Right lobe of liver (tissue), 6 donors: Measurements from ENCODE around the gene VAPB. TPM values are rescaled to one million over a fixed set of nuclear protein-coding genes. Genes with fewer than 3 reads are reported as not detected.

Experiments
- ATAC-seq, 4 donors: fragments of 200-7000 bp; cut with Tn5 transposase; one replicate each; pipeline ENCODE4 v1.9.1; 2020; ENCODE audit warnings: mild to moderate bottlenecking in 4 of 4, moderate library complexity in 4 of 4
- DNase-seq, 3 donors: peaks; one replicate each; pipeline ENCODE4 v3.0.0-alpha.2; 2020
- H3K27ac ChIP-seq, 3 donors: fragments of 200-600 bp; one replicate each; pipeline ENCODE4 v1.8.0; 2022
- H3K27me3 ChIP-seq, 2 donors: fragments of 200-600 bp; one replicate each; pipeline ENCODE4 v1.8.0; 2022
- H3K36me3 ChIP-seq, 4 donors: fragments of 200-600 bp; sonication (generic) in 1 of 4; one replicate each; pipeline versions ENCODE4 v1.5.1 to v1.8.0; 2017 to 2022; ENCODE audit warnings: control low read depth in 1 of 4
- H3K4me1 ChIP-seq, 4 donors: fragments of 200-600 bp; sonication (generic) in 1 of 4; one replicate each; pipeline versions ENCODE4 v1.5.1 to v1.8.0; 2017 to 2022; ENCODE audit warnings: control low read depth in 1 of 4
- H3K4me3 ChIP-seq, 3 donors: fragments of 200-600 bp; one replicate each; pipeline ENCODE4 v1.8.0; 2022
- H3K9me3 ChIP-seq, 4 donors: fragments of 200-600 bp; sonication (generic) in 1 of 4; one replicate each; pipeline versions ENCODE4 v1.5.1 to v1.8.0; 2017 to 2022; ENCODE audit warnings: control low read depth in 1 of 4
- POLR2A ChIP-seq: fragments of 450-650 bp; IDR thresholded peaks from one replicate; pipeline ENCODE4 v1.6.1; 2017; ENCODE audit warnings: antibody characterized with exemption, mild to moderate bottlenecking
- WGBS: methylation state at CpG from one replicate; pipeline ENCODE4 v1.1.6; 2018; ENCODE audit warnings: low coverage, low lambda C conversion rate; ENCODE audit not compliant: insufficient coverage; ENCODE audit errors: missing lambda C conversion rate; 5-methylcytosine and 5-hydroxymethylcytosine counted together
- intact Hi-C, 2 donors: fragments of 100-400 bp; cut with DNase I; formaldehyde crosslinking; loops; one replicate each; pipeline versions ENCODE4 v1.11.2 to v1.14.1; 2022
- total RNA-seq, 6 experiments: library from RNA; depleted of rRNA in 2 of 6; stranded (reverse); fragments of >200 nt in 2 of 6; fragmentation: NEBNext Ultra II Directional in 3 of 6; extraction: Animal tissue kit (Norgen Biotek cat#: 25700) in 3 of 6; gene quantifications; one replicate each; pipeline versions ENCODE4 v1.1.0 to v1.2.4, GENCODE V29; 2016 to 2023
- TF ChIP-seq, protein P1 (sequence below), 4 donors: fragments of 200-600 bp in 3 of 4; fragments of 450-650 bp in 1 of 4; IDR thresholded peaks; one replicate each; pipeline versions ENCODE4 v1.5.1 to v1.8.0; 2016 to 2022; ENCODE audit warnings: antibody characterized with exemption in 4 of 4, mild to moderate bottlenecking in 2 of 4
- donor health status: DM: no; HTN: yes; CAD: no.
- donor health status: DM: no; HTN: no; CAD: no.
- donor health status: DM: no; HTN: no; CAD: no.
- donor health status: DM: no; HTN: yes; CAD: no.
- donor health status: DM: no; HTN: yes; CAD: no.

VAPB gene
- total RNA-seq, 6 experiments from 2014 or later = 17.5 to 42.9 (median 31.4) TPM

DNA sequence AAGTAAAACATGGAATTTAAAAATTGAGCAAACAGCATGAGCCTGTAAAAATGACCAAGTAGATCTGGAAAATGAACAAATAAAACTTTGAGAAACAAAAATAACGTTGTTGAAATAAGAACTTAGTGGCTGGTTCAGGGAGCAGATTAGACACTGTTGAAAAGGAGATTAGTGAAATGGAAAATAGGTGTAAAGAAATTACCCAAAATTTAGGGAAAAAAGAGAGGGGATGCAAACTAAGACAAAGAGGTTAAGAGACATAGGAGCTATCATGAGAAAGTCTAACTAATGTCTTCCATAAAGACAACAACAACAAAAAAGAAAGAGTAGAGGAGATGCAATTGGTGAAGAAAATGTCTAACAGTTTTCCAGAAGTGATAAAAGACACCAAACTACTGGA lies 97.2 kb downstream of the VAPB start:
- H3K27ac ChIP-seq = no peak overlapping the region
- TF ChIP-seq, protein P1, sequence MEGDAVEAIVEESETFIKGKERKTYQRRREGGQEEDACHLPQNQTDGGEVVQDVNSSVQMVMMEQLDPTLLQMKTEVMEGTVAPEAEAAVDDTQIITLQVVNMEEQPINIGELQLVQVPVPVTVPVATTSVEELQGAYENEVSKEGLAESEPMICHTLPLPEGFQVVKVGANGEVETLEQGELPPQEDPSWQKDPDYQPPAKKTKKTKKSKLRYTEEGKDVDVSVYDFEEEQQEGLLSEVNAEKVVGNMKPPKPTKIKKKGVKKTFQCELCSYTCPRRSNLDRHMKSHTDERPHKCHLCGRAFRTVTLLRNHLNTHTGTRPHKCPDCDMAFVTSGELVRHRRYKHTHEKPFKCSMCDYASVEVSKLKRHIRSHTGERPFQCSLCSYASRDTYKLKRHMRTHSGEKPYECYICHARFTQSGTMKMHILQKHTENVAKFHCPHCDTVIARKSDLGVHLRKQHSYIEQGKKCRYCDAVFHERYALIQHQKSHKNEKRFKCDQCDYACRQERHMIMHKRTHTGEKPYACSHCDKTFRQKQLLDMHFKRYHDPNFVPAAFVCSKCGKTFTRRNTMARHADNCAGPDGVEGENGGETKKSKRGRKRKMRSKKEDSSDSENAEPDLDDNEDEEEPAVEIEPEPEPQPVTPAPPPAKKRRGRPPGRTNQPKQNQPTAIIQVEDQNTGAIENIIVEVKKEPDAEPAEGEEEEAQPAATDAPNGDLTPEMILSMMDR (IDR thresholded peaks at IDR 0.05) = no peak

DNA sequence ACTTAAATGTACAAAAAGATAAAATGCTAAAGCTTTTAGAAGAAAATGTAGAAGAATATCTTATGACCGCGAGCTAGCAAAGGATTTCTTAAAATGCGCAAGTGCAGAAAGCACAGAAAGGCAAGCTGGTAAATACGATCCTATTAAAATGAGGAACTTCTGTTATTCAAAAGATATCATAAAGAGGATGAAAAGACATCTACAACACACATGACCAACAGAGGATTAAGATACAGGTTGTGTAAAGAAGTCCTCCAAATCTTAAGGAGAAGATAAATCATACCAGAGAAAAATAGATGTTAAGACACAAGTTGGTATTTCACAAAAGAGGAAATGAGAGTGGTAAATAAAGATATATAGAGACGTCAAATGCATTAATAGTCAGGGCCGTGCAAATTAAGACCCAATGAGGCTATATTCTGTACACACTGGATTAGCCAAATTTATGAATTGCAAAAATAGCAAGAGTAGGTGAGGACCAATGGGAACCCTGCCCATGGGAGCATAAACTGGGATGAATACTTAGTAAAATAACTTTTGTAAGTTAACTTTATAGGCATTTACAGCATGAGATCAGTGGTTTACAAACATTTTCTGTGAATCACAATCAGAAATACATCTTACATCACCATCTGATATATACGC lies 103.2 kb downstream of the VAPB start:
- Histone ChIP-seq H3K27ac (no peak overlapping the region), H3K4me1 (no peaks in the 10 kb centered on the region), H3K27me3 (no peaks in the 10 kb centered on the region), H3K9me3 (no peaks in the 10 kb centered on the region), H3K36me3 (no peaks in the 10 kb centered on the region), H3K4me3 (no peak overlapping the region)
- no peak for ATAC-seq
- 58% methylated on average over 7 of the region's 7 CpGs for WGBS
- intact Hi-C loops = no loop called here
- no peak for DNase-seq
- TF ChIP-seq, protein P1 (IDR thresholded peaks at IDR 0.05) = no peak
- no peak for TF ChIP-seq POLR2A

More for the DNA sequence above, 97.2 kb downstream of the VAPB start:
- 19% methylated on average over 1 of the region's 1 CpG for WGBS
- Histone ChIP-seq H3K9me3 (peaks cover 0 to 6% (median 0%) of the 10 kb centered on the region in 4 donors), H3K27me3 (no peaks in the 10 kb centered on the region), H3K36me3 (no peaks in the 10 kb centered on the region), H3K4me3 (no peak overlapping the region), H3K4me1 (no peaks in the 10 kb centered on the region)
- ATAC-seq (no peak), DNase-seq (no peak)
- intact Hi-C loops = loop anchor here in 1 of 2 donors (10.0 kb wide), 1 partner anchor 369 kb away; the partner anchor contains the start of genes GNAS and GNAS-AS1

DNA sequence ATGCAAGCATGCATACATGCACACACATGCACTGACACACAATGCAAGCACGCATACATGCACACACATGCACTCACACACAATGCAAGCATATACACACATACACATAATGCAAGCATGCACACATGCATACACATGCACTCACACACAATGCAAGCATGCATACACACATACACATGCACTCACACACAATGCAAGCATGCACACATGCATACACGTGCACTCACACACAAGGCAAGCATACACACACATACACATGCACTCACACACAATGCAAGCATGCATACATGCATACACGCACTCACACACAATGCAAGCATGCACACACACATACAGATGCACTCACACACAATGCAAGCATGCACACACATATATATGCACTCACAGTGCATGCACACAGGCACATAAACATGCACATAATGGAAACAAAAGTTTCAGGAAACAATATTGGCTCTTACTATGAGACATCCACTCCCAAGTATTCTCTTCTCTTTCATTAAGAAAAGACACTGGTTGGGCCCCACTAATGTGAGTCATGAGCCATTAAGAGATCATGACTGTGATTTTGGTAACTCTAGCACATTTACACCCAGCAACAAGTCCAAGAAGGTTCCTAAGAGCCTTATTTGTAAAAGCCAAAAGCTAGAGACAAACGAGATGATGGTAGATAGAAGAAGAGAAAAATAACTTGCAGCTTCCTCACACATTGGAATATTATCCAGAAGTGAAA lies 103.9 kb downstream of the VAPB start:
- Histone ChIP-seq H3K27me3 (no peaks in the 10 kb centered on the region), H3K27ac (no peak overlapping the region), H3K9me3 (no peaks in the 10 kb centered on the region), H3K36me3 (no peaks in the 10 kb centered on the region), H3K4me3 (no peak overlapping the region), H3K4me1 (no peaks in the 10 kb centered on the region)
- DNase-seq = no peak
- intact Hi-C loops = no loop called here
- ATAC-seq = no peak
- 32% methylated on average over 2 of the region's 4 CpGs for WGBS
- no peak for TF ChIP-seq POLR2A
- TF ChIP-seq, protein P1 (IDR thresholded peaks at IDR 0.05) = no peak

DNA sequence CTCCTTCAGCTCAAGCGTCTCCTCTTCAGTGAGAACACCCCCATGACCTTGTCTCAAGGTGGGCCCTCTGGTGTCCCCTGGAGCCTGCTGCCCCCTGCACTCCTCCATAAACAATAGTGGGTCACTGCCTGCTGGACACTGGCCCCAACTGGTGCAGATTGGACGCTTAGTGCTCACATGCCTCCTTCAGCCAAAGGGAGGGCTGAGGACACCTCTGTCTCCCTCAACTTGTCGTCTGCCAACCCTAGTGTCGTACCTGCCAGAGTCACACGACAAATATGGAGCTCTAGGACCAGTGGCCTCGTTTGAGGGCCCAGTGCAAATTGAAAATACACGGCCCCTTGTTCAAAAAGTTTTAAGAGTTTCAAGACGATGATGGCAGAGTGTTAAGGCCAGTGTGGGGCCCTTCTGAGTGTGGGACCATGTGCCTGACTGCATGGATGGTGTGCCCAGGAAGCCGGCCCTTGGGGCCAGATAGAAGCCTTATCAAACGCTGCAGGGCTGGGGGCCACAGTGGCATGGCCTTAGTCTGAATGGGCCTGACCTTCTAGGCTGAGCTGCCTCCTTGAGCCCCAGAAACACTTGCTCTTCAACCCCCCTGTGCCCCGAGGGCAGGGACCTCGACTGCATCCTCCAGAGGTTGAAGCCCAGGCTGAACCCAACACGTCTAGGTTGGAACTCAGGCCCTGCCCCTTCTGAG lies 106.0 kb downstream of the VAPB start:
- no peak overlapping the region for H3K27ac ChIP-seq
- TF ChIP-seq, protein P1 (IDR thresholded peaks at IDR 0.05) = no peak
- TF ChIP-seq POLR2A = no peak
- no peaks in the 10 kb centered on the region for H3K27me3 ChIP-seq
- WGBS = 70% methylated on average over 8 of the region's 13 CpGs
- H3K36me3 ChIP-seq = no peaks in the 10 kb centered on the region
- no peaks in the 10 kb centered on the region for H3K9me3 ChIP-seq
- no peak overlapping the region for H3K4me3 ChIP-seq
- H3K4me1 ChIP-seq = no peaks in the 10 kb centered on the region
- DNase-seq (no peak), ATAC-seq (no peak)
- intact Hi-C loops = no loop called here
